ENCODE measurements around the gene TCP10L. TPM values are rescaled to one million over a fixed set of nuclear protein-coding genes. Genes with fewer than 3 reads are reported as not detected.

Gene TCP10L
- total RNA-seq, 3 donors from 2014 or later = 0.14 to 2.1 TPM; not detected in 1

DNA sequence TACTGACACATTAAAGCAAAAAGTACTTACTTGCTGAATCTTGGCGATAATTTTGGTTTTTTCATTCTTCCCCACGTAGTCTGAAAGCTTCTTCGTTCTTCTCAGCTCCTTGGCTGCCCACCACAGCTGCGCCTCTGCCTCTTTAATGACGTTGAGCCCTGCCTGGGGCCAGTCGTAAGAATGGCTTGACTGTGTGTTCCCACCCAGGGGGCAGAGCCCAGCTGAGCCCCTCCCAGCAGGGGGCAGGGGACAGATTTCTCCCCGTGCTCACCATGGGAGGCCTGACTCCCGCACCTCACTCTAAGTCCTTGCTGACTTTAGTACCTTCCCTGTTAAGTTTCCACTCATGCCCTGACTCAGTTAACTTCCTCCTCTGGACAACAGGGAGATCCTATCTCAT is 17.8 kb upstream of the TCP10L start:
- Histone ChIP-seq H3K9me3 (no peaks in the 10 kb centered on the region), H3K4me3 (no peak overlapping the region), H3K36me3 (ENCODE audit: low read depth) (no peaks in the 10 kb centered on the region), H3K4me1 (ENCODE audit: low read depth) (no peaks in the 10 kb centered on the region)
- intact Hi-C loops (cut with DNase I, micrococcal nuclease) = loop anchor here (10.0 kb wide), 2 partner anchors 188 to 198 kb away; partner anchors contain the start of gene EVA1C (in 1 of the 2)
- TF ChIP-seq CTCF (IDR thresholded peaks at IDR 0.05) = no peak
- ATAC-seq (no peak), DNase-seq (no peak)

- no peak overlapping the region for H3K4me3 ChIP-seq
- DNase-seq = no peak
- H3K9me3 ChIP-seq = no peaks in the 10 kb centered on the region
- ATAC-seq = no peak
- H3K36me3 ChIP-seq (ENCODE audit: low read depth) = no peaks in the 10 kb centered on the region
- no peaks in the 10 kb centered on the region for H3K4me1 ChIP-seq (ENCODE audit: low read depth)
- no peak for TF ChIP-seq CTCF (IDR thresholded peaks at IDR 0.05)
- intact Hi-C loops (cut with DNase I, micrococcal nuclease) = loop anchor here (10.0 kb wide), 2 partner anchors 187 to 197 kb away; partner anchors contain the start of gene EVA1C (in 1 of the 2)
Observed at GRCh38 chr21:32602099-32602498, 16.8 kb upstream of the TCP10L start.

- Histone ChIP-seq H3K9me3 (no peaks in the 10 kb centered on the region), H3K36me3 (ENCODE audit: low read depth) (no peaks in the 10 kb centered on the region), H3K4me1 (ENCODE audit: low read depth) (no peaks in the 10 kb centered on the region), H3K4me3 (no peak overlapping the region)
- intact Hi-C loops (cut with DNase I, micrococcal nuclease) = no loop called here
- TF ChIP-seq CTCF (IDR thresholded peaks at IDR 0.05) = no peak
- ATAC-seq (no peak), DNase-seq (no peak)
Observed at GRCh38 chr21:32599526-32599925, 14.2 kb upstream of the TCP10L start.

DNA sequence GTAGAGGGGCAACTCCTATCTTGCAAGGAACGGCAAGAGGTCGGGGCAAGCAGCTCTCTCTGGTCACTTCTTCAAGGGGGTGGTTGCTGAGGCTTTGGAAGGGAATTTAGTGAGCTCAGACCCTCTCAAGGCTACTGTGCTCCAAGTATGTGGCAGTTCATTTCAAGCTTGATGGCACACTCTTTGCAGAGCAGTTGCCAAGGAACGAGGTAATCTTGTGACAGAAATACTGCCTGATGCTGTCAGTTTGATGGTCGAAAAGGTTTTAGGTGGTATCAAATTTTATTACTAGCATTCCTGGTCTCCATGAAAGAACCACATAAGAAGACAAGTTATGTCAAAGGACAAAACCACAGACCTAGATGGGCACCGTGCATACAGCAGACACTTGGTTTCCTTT is 13.8 kb upstream of the TCP10L start:
- intact Hi-C loops (cut with DNase I, micrococcal nuclease) = no loop called here
- no peak for TF ChIP-seq CTCF (IDR thresholded peaks at IDR 0.05)
- no peak for ATAC-seq

DNA sequence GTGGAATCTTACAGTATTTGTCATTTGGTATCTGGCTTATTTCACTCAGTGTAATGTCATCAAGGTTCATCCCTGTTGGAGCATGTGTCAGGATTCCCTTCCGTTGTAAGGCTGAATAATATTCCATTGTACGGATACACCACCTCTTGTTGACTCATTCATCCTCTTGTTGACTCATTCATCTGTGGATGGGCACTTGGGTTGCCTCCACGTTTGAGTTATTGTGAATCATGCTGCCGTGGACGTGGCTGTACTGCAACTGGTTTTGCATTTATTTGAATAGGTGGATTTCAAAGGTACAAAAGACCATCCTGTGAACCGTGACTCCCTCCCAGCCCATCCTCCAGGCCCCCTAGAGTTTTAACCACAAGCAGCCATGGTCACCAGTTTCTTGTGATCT is 11.9 kb upstream of the TCP10L start:
- intact Hi-C loops (cut with DNase I, micrococcal nuclease) = no loop called here
- no peak for TF ChIP-seq CTCF (IDR thresholded peaks at IDR 0.05)
- Histone ChIP-seq H3K9me3 (no peaks in the 10 kb centered on the region), H3K4me1 (ENCODE audit: low read depth) (peaks cover 2% of the 10 kb centered on the region), H3K4me3 (no peak overlapping the region), H3K36me3 (ENCODE audit: low read depth) (no peaks in the 10 kb centered on the region)
- no peak for DNase-seq
- no peak for ATAC-seq

More for the DNA sequence above, 13.8 kb upstream of the TCP10L start:
- Histone ChIP-seq H3K9me3 (no peaks in the 10 kb centered on the region), H3K4me3 (no peak overlapping the region), H3K36me3 (ENCODE audit: low read depth) (no peaks in the 10 kb centered on the region), H3K4me1 (ENCODE audit: low read depth) (no peaks in the 10 kb centered on the region)
- DNase-seq = no peak

DNA sequence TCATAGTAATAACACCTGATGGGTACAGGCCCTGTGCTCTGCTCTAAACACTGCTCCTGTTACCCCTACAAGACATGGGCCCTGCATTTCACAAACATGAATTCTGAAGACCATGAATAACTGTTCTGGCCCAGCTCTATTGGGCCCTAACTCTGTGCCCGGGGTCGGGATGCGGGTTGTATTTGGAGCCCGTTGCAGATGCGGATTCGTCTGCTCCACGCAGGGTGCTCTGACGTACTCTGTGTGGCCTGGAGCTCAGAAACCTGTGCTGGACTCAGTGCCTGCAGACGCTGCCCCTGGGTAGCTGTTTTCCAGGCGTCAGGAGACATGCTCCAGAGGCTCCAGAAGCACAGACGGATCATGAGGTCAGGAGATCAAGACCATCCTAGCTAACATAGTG is 10.1 kb upstream of the TCP10L start:
- intact Hi-C loops (cut with DNase I, micrococcal nuclease) = no loop called here
- ATAC-seq = no peak
- H3K4me3 ChIP-seq = no peak overlapping the region
- no peaks in the 10 kb centered on the region for H3K36me3 ChIP-seq (ENCODE audit: low read depth)
- no peaks in the 10 kb centered on the region for H3K9me3 ChIP-seq
- DNase-seq = no peak
- H3K4me1 ChIP-seq (ENCODE audit: low read depth) = peaks cover 2% of the 10 kb centered on the region
- TF ChIP-seq CTCF (IDR thresholded peaks at IDR 0.05) = no peak
